ENCODE measurements around the gene OPCML.

The OPCML gene

DNA sequence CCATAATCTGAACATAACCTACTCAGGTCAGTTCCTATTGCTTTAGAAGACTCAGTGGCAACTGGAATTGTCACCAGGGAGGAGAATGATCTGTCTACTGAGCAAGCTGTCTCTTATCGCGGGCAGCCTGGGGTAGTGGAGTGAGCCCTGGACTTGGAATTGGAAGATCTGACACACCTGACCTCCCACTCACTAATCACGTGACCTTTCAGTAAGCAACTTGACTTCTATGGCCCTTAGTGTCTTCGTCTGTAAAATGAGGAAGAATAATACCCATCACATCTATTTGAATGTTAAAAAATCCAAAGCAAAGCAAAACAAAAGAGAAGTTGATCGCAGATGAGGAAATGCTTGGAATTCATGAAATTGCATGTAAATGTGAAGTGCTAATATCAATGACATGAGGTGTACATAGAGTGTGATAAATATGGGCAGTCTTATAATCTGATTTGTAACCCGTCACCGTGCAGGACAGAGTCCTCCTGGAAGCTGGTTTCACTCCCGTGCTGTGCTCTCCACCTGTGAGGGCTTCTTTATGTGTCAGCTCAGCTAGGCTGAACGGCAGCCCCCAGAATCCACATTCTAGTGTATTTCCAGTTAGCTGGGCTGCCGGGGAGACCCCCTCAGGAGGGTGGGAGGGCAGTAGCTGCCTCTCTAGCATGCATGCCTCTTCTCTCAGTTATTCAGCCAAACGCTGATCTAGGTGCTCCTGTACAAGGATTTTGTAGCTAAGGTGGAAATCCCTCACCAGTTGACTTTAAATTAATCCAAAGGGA is 482.9 kb downstream of the OPCML start:
- no peak overlapping the region for H3K27ac Mint-ChIP-seq
- H3K36me3 Mint-ChIP-seq (ENCODE audit: low read depth), result no peaks in the 10 kb centered on the region
- no peaks in the 10 kb centered on the region for H3K27me3 Mint-ChIP-seq
- H3K4me3 Mint-ChIP-seq, result no peak overlapping the region
- H3K9me3 Mint-ChIP-seq, result peaks cover 3% of the 10 kb centered on the region
- DNase-seq, result no peak
- H3K4me1 Mint-ChIP-seq (ENCODE audit: low read depth), result no peaks in the 10 kb centered on the region

DNA sequence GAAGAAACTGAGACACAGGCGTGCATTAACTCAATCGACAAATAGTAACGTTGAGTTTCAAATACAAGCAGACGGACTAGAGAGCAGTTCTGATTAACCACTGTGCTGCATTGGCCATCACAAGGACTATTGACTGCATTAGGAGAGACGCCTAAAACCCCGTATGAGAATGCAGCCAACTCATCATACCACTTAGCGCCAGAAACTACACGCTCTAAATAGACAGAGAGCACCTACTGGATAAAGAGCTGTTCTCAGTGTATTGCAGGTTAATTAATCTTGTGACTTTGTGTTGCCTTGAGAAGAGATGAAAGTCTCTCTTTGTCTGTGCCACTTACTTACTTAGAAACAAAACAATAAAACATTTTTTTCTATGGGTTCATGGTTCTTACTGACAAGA is 484.0 kb downstream of the OPCML start:
- no peaks in the 10 kb centered on the region for H3K36me3 Mint-ChIP-seq (ENCODE audit: low read depth)
- H3K9me3 Mint-ChIP-seq, result peaks cover 3% of the 10 kb centered on the region
- no peak overlapping the region for H3K4me3 Mint-ChIP-seq
- H3K27ac Mint-ChIP-seq, result no peak overlapping the region
- H3K4me1 Mint-ChIP-seq (ENCODE audit: low read depth), result no peaks in the 10 kb centered on the region
- DNase-seq, result no peak
- H3K27me3 Mint-ChIP-seq, result no peaks in the 10 kb centered on the region

DNA sequence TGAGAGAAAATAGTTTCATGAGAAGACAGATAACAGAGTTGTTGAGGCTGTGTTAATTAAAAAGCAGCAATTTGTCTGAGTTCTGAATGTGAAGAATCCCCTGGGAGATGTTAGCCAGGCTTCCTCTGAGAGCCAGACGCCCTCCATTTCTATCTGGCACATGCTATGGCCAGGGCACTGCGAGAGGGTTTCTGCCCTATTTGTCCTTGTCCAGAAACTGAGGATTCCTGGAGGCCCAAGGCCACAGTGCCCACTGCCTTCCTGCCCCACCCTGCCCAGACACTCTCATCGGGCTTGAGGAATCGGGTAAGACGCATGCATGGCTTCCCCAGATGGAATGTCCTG is 484.6 kb downstream of the OPCML start:
- Mint-ChIP-seq H3K9me3 (peaks cover 3% of the 10 kb centered on the region), H3K36me3 (ENCODE audit: low read depth) (no peaks in the 10 kb centered on the region), H3K27me3 (no peaks in the 10 kb centered on the region), H3K4me1 (ENCODE audit: low read depth) (no peaks in the 10 kb centered on the region), H3K27ac (no peak overlapping the region), H3K4me3 (no peak overlapping the region)
- no peak for DNase-seq

DNA sequence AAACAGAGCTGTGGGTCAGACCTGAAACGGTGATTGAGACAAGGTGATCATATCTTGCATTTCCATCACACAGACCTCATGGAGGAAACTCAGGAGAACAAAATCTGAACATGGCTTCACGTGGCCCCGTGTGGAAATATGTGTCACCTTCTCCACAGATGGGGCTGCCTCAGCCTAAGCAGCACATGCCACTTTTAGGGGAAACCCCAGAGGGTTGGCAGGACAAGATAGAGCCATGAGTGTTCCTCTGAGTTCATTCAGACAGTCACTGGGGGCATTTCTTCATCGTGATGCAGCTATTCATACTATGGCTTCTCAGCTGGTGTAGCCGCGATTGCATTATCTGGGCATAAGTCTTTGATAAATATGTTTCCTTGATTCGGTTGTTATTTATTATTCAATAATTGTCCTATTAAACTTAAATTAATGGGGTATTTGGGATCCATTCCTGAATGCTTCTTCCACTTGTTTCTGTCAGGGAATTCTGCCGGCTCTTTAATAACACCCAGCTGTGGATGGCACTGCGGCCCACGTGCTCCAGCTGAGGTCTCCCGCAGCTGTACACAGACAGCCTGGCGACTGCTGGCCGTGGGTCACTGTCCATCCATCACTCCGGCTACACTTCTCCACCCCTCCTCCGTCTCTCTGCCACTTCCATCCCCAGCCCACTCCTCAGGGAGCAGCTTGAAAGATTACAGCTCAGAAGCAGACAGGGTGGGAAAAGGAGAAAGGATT is 485.1 kb downstream of the OPCML start:
- no peak overlapping the region for H3K4me3 Mint-ChIP-seq
- H3K9me3 Mint-ChIP-seq, result peaks cover 3% of the 10 kb centered on the region
- H3K27me3 Mint-ChIP-seq, result no peaks in the 10 kb centered on the region
- H3K27ac Mint-ChIP-seq, result no peak overlapping the region
- no peaks in the 10 kb centered on the region for H3K4me1 Mint-ChIP-seq (ENCODE audit: low read depth)
- H3K36me3 Mint-ChIP-seq (ENCODE audit: low read depth), result no peaks in the 10 kb centered on the region
- no peak for DNase-seq

GRCh38 chr11:133046252-133046651 is 486.0 kb downstream of the OPCML start:
- Mint-ChIP-seq H3K9me3 (peaks cover 3% of the 10 kb centered on the region), H3K4me1 (ENCODE audit: low read depth) (no peaks in the 10 kb centered on the region)
- no peak for DNase-seq

DNA sequence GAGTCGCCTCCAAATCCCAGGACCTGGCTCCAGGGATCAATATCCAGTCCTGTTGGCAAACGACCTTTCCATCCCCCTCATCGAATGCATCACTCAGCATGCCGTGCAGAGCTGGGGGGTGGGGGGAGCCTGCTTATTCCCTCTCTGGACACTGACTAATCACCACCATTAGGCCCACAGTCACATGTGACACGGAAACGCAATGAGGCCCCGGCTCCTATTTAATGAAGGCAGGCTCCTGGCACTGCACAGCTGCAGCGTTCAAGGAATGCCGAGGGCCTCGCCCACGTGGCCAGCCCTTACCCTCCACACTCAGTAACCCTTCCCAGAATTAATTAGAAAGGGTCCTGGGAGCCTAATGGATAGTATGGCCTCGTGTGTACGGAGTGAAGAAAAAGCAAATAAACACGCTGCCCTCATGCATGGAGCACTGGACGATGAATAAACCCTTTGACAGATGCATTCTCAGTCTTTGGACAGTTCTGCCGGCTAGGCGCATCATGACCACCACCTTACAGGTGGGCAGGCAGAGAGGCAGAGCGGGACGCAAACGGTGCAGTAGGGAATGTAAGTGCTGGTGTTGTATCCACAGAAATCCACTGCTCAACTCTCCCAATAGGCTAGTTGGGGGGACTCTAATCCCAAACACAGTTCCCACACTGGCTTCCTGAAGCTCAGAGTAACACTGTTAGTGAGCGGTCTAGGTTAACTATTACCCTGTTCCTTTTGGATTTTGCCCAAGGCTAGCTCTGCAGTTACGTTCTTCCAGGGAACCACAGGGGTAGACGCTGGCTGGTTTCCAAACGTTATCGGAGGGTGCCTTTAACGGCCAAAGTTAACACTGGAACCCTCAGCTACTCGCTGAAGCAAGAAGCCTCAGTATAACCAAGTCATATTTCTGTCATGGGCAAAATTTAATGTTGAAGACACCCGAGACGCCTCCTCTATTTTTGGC is 490.1 kb downstream of the OPCML start:
- no peak overlapping the region for H3K27ac Mint-ChIP-seq
- peaks cover 2% of the 10 kb centered on the region for H3K27me3 Mint-ChIP-seq
- DNase-seq, result no peak
- no peaks in the 10 kb centered on the region for H3K9me3 Mint-ChIP-seq
- H3K36me3 Mint-ChIP-seq (ENCODE audit: low read depth), result no peaks in the 10 kb centered on the region
- no peak overlapping the region for H3K4me3 Mint-ChIP-seq
- H3K4me1 Mint-ChIP-seq (ENCODE audit: low read depth), result no peaks in the 10 kb centered on the region

More at GRCh38 chr11:133046252-133046651, 486.0 kb downstream of the OPCML start:
- H3K27ac Mint-ChIP-seq, result no peak overlapping the region
- H3K4me3 Mint-ChIP-seq, result no peak overlapping the region
- H3K36me3 Mint-ChIP-seq (ENCODE audit: low read depth), result no peaks in the 10 kb centered on the region
- no peaks in the 10 kb centered on the region for H3K27me3 Mint-ChIP-seq

- peaks cover 6% of the 10 kb centered on the region for H3K27me3 Mint-ChIP-seq
- H3K4me1 Mint-ChIP-seq (ENCODE audit: low read depth), result no peaks in the 10 kb centered on the region
- no peak overlapping the region for H3K27ac Mint-ChIP-seq
- H3K9me3 Mint-ChIP-seq, result no peaks in the 10 kb centered on the region
- no peak for DNase-seq
- H3K4me3 Mint-ChIP-seq, result no peak overlapping the region
- no peaks in the 10 kb centered on the region for H3K36me3 Mint-ChIP-seq (ENCODE audit: low read depth)
These were observed 491.1 kb downstream of the OPCML start for GRCh38 chr11:133041181-133041580.

- H3K9me3 Mint-ChIP-seq, result no peaks in the 10 kb centered on the region
- H3K36me3 Mint-ChIP-seq (ENCODE audit: low read depth), result no peaks in the 10 kb centered on the region
- H3K4me1 Mint-ChIP-seq (ENCODE audit: low read depth), result no peaks in the 10 kb centered on the region
- H3K27me3 Mint-ChIP-seq, result peaks cover 6% of the 10 kb centered on the region
- no peak overlapping the region for H3K27ac Mint-ChIP-seq
- DNase-seq, result no peak
- no peak overlapping the region for H3K4me3 Mint-ChIP-seq
These were observed 491.9 kb downstream of the OPCML start for GRCh38 chr11:133040289-133040900.

- Mint-ChIP-seq H3K4me3 (no peak overlapping the region), H3K27ac (no peak overlapping the region), H3K9me3 (no peaks in the 10 kb centered on the region), H3K27me3 (peaks cover 6% of the 10 kb centered on the region), H3K36me3 (ENCODE audit: low read depth) (no peaks in the 10 kb centered on the region), H3K4me1 (ENCODE audit: low read depth) (no peaks in the 10 kb centered on the region)
- DNase-seq, result no peak
These were observed 493.5 kb downstream of the OPCML start for GRCh38 chr11:133038850-133039249.

- no peaks in the 10 kb centered on the region for H3K4me1 Mint-ChIP-seq (ENCODE audit: low read depth)
- H3K4me3 Mint-ChIP-seq, result no peak overlapping the region
- no peaks in the 10 kb centered on the region for H3K9me3 Mint-ChIP-seq
- DNase-seq, result no peak
- H3K27ac Mint-ChIP-seq, result no peak overlapping the region
- peaks cover 4% of the 10 kb centered on the region for H3K27me3 Mint-ChIP-seq
- H3K36me3 Mint-ChIP-seq (ENCODE audit: low read depth), result no peaks in the 10 kb centered on the region
These were observed 497.4 kb downstream of the OPCML start for GRCh38 chr11:133034929-133035328.

DNA sequence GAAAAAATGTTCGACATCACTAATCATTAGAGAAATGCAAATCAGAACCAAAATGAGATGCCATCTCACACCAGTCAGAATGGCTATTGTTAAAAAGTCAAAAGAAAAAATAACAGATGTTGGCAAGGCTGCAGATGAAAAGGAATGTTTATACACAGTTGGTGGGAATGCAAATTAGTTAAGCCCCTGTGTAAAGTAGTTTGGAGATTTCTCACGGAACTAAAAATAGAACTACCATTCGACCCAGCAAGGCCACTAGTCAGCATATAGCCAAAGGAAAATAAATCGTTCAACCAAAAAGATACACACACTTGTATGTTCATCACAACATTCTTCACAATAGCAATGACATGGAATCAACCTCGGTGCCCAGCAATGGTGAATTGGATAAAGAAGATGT is 503.2 kb downstream of the OPCML start:
- DNase-seq, result no peak
- Mint-ChIP-seq H3K27me3 (no peaks in the 10 kb centered on the region), H3K9me3 (peaks cover 1% of the 10 kb centered on the region), H3K4me3 (no peak overlapping the region), H3K4me1 (ENCODE audit: low read depth) (no peaks in the 10 kb centered on the region), H3K36me3 (ENCODE audit: low read depth) (no peaks in the 10 kb centered on the region), H3K27ac (no peak overlapping the region)

- Mint-ChIP-seq H3K9me3 (peaks cover 1% of the 10 kb centered on the region), H3K4me1 (ENCODE audit: low read depth) (no peaks in the 10 kb centered on the region), H3K36me3 (ENCODE audit: low read depth) (no peaks in the 10 kb centered on the region), H3K27me3 (no peaks in the 10 kb centered on the region), H3K4me3 (no peak overlapping the region), H3K27ac (no peak overlapping the region)
- no peak for DNase-seq
These were observed 505.3 kb downstream of the OPCML start for GRCh38 chr11:133026952-133027351.

DNA sequence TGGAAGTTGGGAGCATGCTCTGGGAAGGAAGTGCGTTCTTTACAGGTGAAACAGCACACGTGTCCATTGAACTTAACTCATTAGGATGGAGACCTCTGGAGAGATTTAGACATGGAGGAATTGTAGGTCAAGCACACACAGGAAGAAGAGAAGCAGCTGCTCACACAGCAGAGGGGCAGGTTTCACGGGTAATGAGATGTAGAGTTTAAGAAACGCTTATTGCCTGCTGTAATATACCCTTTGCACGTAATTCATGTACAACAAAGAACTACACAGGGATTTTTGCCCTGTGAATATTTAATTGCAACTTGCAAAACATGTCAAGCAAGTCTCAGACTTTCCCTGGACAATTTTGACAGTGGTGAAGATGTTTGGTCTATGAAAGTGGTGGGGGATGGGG is 508.0 kb downstream of the OPCML start:
- Mint-ChIP-seq H3K9me3 (peaks cover 1% of the 10 kb centered on the region), H3K4me3 (no peak overlapping the region), H3K4me1 (ENCODE audit: low read depth) (no peaks in the 10 kb centered on the region), H3K36me3 (ENCODE audit: low read depth) (no peaks in the 10 kb centered on the region), H3K27ac (no peak overlapping the region), H3K27me3 (no peaks in the 10 kb centered on the region)
- DNase-seq, result no peak

DNA sequence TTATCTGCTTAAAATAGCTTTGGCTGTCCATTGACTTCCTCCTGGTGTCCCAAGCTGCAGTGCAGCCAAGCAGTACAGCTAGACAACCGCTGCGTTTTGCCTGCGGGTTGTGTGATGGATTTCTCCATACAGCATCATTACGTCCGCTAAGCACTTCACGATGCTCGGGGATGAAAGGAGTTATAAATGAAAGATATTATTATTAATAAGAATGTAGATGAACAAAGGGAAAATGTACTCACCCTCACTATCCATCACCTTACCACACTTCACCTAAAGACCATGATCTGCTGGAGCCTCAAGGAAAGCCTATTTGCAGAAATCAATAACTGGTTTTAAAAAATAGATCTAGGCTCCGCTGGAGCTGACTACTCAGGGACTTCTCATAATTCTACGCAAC is 509.1 kb downstream of the OPCML start:
- no peak overlapping the region for H3K4me3 Mint-ChIP-seq
- no peaks in the 10 kb centered on the region for H3K27me3 Mint-ChIP-seq
- no peak overlapping the region for H3K27ac Mint-ChIP-seq
- DNase-seq, result no peak
- H3K4me1 Mint-ChIP-seq (ENCODE audit: low read depth), result no peaks in the 10 kb centered on the region
- H3K36me3 Mint-ChIP-seq (ENCODE audit: low read depth), result no peaks in the 10 kb centered on the region
- H3K9me3 Mint-ChIP-seq, result no peaks in the 10 kb centered on the region

Data from activated T-cell treated with anti-CD3 and anti-CD28 coated beads, Interleukin-2, amount 50 U/mL, for 24 hours (primary cell).